Fibroblast of pulmonary artery (primary cell): ENCODE results near the gene CCDC183.

Experiments
- DNase-seq: peaks from one replicate; pipeline ENCODE4 v3.0.0-alpha.2; 2010; ENCODE audit warnings: low read depth
- H3K4me3 ChIP-seq: replicated peaks from 2 replicates; pipeline ENCODE4 v1.5.1; 2011; ENCODE audit warnings: low read depth, mild to moderate bottlenecking, control low read depth, low read length, moderate library complexity
- TF ChIP-seq, protein P1 (sequence below): IDR thresholded peaks from 2 replicates; pipeline ENCODE4 v1.5.1; 2011; ENCODE audit warnings: mild to moderate bottlenecking, control low read depth, low read length, inconsistent platforms; ENCODE audit errors: missing control alignments

CCDC183 gene

DNA sequence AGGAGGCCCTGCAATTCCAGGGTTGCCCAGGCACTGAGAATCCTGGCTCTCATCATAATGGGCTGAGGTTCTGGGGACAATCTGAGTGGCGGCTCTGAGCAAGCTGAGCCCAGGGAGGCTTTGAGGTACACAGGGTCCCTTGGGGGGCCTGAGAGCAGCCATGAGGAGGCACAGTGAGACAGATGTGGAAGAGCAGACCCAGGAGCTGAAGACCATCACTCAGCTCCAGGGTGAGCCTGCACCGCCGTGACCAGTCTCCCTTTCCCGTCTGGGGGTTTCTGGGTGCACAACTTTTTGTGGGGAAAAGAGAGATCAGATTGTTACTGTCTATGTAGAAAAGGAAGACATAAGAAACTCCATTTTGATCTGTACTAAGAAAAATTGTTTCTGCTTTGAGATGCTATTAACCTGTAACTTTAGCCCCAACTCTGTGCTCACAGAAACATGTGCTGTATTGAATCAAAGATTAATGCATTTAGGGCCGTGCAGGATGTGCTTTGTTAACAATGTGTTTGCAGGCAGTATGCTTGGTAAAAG is at the start of gene CCDC183:
Gene CCDC183, plus strand, starts transcription at position 101 of the 537 bp plus-strand sequence. Its CDS starts 60 bp downstream, at position 161.
- TF ChIP-seq, protein P1, sequence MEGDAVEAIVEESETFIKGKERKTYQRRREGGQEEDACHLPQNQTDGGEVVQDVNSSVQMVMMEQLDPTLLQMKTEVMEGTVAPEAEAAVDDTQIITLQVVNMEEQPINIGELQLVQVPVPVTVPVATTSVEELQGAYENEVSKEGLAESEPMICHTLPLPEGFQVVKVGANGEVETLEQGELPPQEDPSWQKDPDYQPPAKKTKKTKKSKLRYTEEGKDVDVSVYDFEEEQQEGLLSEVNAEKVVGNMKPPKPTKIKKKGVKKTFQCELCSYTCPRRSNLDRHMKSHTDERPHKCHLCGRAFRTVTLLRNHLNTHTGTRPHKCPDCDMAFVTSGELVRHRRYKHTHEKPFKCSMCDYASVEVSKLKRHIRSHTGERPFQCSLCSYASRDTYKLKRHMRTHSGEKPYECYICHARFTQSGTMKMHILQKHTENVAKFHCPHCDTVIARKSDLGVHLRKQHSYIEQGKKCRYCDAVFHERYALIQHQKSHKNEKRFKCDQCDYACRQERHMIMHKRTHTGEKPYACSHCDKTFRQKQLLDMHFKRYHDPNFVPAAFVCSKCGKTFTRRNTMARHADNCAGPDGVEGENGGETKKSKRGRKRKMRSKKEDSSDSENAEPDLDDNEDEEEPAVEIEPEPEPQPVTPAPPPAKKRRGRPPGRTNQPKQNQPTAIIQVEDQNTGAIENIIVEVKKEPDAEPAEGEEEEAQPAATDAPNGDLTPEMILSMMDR: no peak
- no peak within 1 kb of the TSS for H3K4me3 ChIP-seq
- no peak for DNase-seq

DNA sequence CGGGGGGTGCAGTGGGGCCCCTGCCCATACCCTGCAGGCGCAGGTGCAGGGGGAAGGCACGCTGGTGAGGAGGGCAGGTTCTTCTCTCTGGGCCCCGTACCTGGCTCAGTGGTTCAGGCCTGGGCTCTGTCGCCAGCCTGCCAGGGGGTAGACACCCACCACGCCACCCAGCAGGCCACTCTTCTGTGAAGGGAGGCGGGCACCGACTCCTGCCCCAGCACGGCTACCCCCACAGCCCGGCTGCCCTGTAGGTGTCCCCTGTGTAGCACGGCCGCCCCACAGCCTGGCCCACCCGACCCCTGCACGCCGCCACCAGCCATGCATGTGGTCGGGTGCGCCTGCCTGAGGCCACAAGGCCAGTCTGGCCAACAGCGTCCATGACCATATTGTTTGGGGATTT is 49.5 kb upstream of the CCDC183 start:
- H3K4me3 ChIP-seq: no peak overlapping the region
- TF ChIP-seq, protein P1: no peak
- DNase-seq: no peak

DNA sequence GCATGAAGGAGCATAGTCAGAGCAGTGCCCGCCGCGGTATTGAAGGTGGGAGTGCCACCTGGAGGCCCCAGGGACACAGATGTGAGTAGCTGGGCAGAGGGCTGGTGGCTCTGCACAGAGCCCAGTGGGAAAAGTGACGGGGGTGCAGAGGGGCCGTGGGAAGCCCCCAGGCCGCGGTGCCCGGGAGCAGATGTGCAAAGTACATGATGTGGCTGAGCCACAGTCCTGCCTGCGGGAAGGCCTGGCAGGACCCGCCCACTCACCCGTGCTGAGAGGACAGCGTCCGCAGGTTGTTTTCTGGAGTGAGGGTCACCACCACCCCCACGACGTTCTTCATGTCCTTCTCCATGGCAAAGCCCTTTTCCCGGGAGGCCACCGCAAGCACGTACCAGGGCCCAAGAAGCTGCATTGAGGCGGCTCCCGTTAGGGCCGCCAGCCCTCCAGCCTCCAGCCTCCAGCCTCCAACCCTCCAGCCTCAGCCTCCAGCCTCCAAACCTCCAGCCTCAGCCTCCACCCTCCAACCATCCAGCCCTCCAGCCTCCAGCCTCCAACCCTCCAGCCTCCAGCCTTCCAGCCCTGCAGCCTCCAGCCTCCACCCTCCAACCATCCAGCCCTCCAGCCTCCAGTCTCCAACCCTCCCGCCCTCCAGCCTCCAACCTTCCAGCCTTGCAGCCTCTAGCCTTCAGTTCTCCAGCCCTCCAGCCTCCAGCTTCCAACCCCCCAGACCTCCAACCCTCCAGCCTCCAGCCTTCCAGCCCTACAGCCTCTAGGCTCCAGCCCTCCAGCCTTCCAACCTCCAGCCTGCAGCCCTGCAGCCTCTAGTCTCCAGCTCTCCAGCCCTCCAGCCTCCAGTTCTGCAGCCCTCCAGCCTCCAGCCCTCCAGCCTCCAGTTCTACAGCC is 48.7 kb upstream of the CCDC183 start:
- DNase-seq: no peak
- TF ChIP-seq, protein P1: no peak
- H3K4me3 ChIP-seq: no peak overlapping the region

DNA sequence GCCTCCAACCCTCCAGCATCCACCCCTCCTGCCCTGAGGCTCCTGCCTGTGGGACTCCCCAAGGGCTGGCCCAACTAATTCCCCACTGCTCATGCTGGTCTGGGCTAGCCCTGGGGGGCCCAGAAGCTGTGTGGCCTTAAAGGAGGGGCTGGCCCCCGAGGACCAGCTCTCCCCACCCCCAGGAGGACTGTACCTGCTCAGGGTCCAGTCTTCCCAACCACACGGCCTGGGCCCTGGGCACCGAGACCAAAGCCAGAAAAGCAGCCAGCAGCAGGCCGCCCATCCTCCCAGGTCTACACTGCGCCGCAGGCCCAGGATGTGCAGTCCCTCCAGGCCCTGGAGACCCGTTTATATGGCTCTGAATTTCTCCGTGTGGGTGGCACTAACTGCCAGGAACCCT is 47.9 kb upstream of the CCDC183 start, which contains the start of gene LCN6:
Gene LCN6, minus strand, starts transcription at position 325 of the 400 bp plus-strand sequence. Its CDS starts 42 bp downstream, at position 283.
- TF ChIP-seq, protein P1: no peak
- no peak within 1 kb of the TSS for H3K4me3 ChIP-seq
- DNase-seq: no peak

DNA sequence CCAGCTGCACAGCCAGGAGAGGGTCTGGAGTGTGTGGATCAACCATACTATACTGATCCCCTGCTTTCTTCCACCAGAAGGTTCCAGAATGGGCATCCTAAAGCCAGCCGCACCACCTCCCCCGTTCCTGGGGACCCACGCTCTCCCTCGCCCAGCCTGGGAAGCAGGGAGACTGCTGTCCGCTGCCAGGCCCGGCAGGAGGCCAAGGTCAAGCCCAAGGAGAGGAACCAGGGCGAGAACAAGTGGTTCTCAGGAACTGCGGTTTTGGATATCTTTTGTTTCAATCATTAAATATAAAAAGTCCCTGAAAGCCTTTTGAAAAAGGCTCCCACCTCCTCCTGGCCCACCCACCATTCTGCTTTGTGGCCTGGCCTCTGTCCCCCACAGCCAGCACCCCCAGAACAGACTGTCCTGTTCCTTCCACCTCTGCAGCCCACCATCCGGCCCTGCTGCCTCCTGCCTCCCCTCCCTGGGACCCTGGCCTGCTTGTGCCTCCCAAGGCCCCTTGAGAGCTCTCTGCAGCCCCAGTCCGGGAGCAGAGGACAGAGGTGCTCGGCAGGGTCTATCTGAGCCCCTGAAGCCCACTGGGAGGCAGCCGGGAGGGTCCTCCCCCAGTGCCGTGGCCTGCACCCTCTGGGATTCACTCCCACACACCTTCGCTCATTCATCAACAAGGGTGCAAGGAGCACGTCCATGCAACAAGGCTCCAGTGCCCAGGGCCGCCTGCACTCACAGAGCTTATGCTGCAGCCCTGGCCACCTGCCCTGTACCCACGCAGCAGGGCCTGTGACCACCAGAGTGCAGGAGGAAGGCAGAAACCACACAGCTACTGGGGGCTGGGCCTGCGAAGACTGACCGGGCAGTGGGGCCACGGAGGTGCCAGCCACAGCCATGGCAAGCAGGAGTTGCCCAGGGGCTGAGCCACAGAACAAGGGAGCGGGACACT is 47.2 kb upstream of the CCDC183 start:
- DNase-seq: no peak
- TF ChIP-seq, protein P1: no peak
- no peak overlapping the region for H3K4me3 ChIP-seq

DNA sequence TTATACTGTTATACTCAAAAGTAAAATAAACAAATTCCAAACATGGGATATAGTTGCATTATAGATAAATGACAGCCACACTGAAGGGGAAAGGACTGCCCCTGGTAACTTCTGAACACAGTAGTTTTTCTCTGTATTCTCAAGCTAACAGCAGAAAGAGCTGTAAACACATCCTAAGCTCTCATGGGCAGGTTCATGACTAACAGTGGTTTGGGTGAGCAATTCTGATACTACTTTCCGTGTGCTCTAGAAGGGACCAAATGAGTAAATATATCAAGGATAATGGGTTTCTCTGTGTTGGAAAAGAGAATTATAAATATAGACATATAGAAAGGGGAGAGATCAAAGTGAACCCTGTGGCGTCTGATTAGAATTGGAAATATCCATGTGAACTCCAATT is 45.6 kb upstream of the CCDC183 start:
- H3K4me3 ChIP-seq: no peak overlapping the region
- no peak for DNase-seq
- TF ChIP-seq, protein P1: no peak
